Stimulated activated CD4-positive, alpha-beta T cell treated with anti-CD3 and anti-CD28 coated beads, Interleukin-1b, Interleukin-23, amount 100 ng/mL, for 4 hours (primary cell): ENCODE measurements around the gene ADGRL3.
"Not testable (repeated sequence)": the region's sequence is repeated elsewhere in the genome, so short reads cannot be mapped to it uniquely, and the experiment has no call there.

ENCODE experiments used
- DNase-seq, 2 donors: peaks; one replicate each; pipeline ENCODE4 v3.0.0-alpha.2; 2020; ENCODE audit warnings: low read depth in 2 of 2

Gene ADGRL3

DNA sequence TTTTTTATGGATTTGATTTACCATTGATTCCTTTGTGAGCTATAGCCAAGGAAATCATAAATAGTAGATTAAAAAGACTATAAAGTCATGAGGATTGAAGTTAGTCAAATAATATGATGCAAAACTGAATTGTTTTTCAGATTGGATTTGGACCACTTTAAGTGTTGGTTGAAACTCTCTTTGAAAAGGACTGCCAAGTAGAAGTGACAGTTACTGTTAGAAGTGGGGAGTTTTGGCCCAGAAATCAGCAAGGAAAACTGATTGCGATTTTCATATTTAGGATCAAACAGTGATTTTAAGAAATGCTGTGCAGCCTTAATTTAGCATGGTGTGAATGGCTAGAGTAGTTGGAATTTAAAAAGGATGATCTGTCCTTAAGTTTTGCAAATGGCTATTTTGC is 4.9 kb downstream of the ADGRL3 start:
- DNase-seq, result no peak

- not testable (repeated sequence) for DNase-seq
These were observed 7.0 kb downstream of the ADGRL3 start for GRCh38 chr4:61207156-61207555.

DNA sequence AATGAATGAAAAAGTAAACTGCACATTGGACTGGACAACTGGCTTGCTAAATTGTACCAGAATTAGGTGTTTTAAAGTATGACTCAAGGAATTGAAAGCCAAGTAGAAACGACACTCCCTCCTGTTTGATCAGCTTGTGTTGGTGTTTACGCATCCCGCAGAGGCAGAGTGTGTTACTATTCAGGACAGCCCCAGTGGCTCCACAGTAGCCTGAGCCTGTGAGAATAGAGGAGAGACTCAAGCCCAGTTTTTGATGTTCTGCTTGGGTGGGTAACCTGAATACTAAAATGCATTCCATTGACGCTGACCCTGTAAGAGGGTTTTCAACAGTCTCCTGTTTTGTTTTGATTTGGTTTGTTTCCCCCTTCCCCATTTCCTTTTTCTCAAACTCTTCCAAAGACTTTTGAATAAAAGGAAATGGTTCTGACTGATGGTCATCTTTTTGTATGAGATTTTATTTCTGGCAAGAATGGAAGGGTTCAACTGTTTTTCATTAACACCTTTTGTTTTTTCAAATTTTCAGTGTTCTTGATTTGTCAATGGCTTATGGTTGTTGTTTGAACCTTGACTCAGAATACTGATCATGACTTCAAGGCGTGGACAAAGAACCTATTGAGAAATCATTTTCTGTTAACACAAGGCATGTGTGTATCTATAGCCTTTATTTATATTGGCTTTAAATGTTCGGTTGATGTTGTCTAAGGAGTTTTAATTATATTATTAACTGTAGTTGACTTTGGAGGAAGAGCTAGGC is 10.2 kb downstream of the ADGRL3 start:
- DNase-seq, result no peak

GRCh38 chr4:61211781-61212180 is 11.7 kb downstream of the ADGRL3 start:
- DNase-seq, result no peak

DNA sequence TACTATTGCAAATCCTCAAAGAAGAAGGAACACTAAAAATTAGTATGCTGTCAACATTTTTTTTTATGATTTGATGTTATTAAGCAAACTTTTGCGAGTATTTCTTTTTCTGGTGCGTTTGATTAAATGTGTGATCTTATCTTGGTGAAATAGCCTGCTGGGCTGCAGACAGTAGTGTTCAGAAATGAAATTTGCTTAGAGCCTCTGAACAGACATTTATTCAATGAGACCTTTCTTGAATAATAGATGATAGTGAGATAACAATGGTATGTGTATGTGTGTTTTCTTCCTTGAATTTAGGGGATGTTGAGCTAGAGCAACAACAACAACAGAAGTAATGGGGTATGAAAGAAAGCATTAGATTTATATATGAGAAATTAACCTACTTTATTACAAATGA is 12.7 kb downstream of the ADGRL3 start:
- DNase-seq, result no peak

GRCh38 chr4:61214680-61215079 is 14.6 kb downstream of the ADGRL3 start:
- DNase-seq, result no peak

DNA sequence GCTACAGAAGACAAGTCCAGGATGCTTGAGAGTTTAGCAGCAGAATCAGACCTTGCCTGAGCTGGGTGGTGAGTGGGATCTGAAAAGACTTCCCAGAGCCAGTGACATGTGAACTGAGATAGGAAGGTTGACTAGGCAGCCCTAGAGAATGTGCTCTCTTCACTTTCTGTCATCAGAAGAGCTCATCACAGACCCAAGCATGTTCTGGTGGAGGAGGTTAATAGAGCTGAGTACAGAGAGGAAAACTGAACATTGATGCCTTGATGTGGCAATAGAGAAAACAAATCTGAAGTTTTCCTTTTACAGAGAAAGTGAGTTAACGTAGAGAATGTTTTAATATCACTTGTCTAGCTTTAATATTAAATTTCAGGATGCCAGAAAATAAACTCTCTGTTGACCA is 17.1 kb downstream of the ADGRL3 start:
- DNase-seq, result no peak

- DNase-seq, result no peak
These were observed 20.4 kb downstream of the ADGRL3 start for GRCh38 chr4:61220556-61220955.

DNA sequence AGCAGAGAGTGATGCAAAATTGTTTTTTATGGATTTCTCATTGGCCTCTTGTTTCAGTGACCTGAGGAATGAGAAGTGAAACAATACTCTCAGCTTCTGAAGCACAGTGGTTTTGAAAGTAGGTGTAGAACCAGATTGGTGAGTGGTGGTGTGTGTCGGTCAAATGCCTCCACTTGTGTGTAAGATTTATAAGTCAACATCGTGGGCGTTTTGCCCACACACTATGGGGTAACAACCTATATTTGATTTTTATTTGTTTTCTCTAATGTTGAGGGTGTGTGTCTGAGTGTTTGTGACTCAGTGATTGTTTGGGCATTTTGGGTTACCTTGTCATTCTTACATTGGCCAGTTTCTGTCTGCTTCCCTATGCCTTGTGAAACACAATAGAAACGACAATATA is 23.3 kb downstream of the ADGRL3 start:
- DNase-seq, result no peak

DNA sequence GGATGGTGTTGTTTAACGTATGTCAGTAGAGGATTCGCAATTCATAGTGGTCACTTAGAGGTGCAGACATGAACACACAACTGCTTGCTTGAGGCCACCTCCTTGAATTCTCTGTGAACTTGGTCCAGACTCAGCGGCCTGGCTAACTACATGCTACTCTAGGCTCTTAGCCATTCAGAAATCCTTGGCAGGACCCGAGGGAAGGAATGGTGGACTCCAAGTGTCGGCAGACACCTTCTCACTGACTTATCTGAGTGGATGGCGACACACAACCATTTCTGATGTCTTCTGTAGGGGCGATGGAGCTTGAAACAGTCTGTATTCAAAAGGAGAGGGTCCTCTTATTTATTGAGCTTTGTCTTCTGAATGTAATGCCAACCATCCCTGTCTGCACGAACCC is 24.4 kb downstream of the ADGRL3 start:
- no peak for DNase-seq

GRCh38 chr4:61225656-61226055 is 25.5 kb downstream of the ADGRL3 start:
- no peak for DNase-seq

GRCh38 chr4:61231421-61231820 is 31.3 kb downstream of the ADGRL3 start:
- DNase-seq, result no peak

- DNase-seq, result no peak
These were observed 39.1 kb downstream of the ADGRL3 start for GRCh38 chr4:61239250-61239649.

DNA sequence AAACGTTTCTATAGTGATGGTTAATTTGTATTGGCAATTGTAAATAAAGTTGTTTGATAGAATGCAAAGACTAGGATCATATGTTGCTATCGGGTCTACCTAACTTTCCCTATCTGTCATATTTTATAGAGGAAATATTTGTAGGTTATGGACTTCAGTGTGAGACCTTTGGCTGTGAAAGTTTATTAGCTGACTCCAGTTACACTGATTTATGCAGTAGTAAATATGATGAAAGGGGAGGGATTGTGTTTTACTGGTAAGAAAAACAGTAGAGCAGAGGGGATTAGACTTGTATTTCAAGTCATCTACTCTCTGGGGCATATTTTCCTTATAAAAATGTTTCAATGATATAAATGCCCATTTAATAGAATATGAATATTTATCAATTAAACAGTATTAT is 43.8 kb downstream of the ADGRL3 start:
- no peak for DNase-seq

DNA sequence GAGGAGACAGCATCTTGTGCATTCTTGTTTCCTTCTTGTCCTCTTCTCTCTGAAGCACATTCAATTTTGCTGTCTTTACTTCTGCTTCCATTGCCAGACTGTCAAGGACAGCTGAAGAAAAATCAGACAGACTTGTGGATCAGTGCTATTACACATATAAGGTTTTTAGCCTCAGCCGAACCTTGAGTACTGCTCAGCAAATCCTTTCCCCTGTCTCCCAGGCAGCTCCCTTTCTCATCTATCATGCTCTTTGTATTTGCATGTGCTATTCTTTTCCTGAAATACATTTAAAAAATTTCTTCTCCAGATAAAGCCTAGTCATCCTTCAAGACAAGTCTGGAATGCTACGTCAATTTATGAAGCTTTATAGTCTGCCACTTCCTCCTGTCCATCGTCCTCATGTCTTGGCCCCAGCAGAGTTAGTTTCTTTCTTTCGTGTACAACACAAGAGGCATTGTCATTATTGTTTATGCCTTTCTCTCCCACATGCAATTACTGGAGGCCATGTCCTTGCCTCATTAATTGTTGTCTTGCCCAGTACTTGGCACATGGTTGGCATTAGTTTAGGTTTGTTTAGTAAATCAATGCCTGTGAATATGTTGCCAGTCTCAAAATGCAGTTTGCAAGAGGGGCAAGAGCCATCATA is 45.1 kb downstream of the ADGRL3 start:
- no peak for DNase-seq

GRCh38 chr4:61246034-61246433 is 45.9 kb downstream of the ADGRL3 start:
- no peak for DNase-seq

DNA sequence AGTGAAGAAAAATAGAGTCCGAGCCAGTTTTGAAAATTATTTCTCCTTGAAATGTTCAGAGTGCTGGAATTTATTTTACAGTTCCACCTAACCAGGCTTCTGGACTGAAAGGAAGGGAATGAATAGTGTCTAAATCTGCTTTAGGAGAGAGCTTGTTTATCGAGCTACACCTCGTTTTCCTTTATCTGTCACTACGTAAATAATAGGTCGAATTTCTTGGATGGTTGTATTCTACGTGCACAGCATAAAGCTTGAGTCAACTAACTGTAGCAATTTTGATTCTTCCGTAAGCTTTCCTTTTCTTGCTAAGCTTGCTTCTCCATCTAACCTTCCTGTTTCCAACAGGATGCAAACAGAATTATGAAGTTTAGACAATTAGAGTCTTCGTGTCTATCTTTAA is 48.6 kb downstream of the ADGRL3 start:
- no peak for DNase-seq

DNA sequence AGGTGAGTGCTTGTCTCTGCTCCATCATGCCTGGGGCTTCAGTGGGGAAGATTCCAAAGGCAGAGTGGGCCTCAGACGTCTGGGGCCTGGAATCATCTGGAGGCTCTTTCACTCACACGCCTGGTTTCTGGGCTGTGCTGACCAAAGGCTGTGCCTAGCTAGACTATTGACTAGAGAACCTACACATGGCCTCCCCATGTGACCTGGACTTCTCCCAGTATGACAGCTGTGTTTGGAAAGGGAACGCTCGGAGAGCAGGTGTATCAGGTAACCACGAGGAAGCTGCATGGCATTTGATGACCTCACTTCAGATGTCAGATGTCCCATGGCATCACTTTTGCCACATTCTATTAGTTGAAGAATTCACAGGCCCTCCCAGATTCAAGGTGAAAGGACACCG is 51.0 kb downstream of the ADGRL3 start:
- DNase-seq, result no peak

DNA sequence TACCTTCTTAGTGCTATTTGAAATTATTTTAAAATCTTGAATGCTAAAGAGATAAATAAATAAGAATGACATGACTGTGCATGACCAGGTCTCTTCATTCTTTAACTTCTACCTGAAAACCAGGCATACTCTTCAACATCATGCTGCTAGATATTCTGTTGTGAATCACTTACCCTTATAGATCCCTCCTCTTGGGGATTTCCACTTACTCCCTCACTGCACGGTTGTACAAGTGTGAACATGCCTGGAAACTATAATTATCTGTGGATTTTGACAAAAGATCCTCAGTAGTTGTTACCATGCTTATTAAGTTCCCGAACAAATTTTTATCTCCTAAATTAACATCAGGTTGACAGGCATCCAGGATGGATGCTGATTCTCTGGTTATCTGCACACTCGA is 54.3 kb downstream of the ADGRL3 start:
- DNase-seq, result no peak

GRCh38 chr4:61273233-61273632 is 73.1 kb downstream of the ADGRL3 start:
- no peak for DNase-seq

DNA sequence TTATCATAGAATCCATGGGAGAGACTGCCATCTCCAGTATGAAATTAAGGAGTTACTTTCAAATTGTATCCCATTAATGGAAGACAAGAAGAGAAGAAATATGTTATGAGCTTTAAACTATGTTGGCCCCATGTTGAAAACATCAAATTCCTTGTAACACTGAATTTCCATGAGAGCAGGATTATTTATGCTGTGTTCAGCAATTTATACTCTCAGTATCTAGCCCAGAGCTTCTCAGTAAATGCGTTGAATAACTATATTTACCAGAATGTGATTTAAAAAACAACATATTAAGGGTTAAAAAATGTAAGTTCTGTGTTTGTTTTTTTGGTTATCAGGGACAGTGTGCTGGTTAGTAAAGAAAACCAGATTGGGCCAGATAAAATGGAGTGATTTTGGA is 74.2 kb downstream of the ADGRL3 start:
- DNase-seq, result no peak

- no peak for DNase-seq
These were observed 75.1 kb downstream of the ADGRL3 start for GRCh38 chr4:61275241-61275640.

GRCh38 chr4:61276029-61276428 is 75.9 kb downstream of the ADGRL3 start:
- DNase-seq, result no peak
